HG03159 (cell line): ENCODE results near the gene PCLAF.
"Not testable (repeated sequence)": the region's sequence is repeated elsewhere in the genome, so short reads cannot be mapped to it uniquely, and the experiment has no call there.

ENCODE experiments used
- ATAC-seq: cut with Tn5 transposase; IDR thresholded peaks from one replicate; pipeline ENCODE4 v1.9.1; 2021; ENCODE audit warnings: mild to moderate bottlenecking, moderate library complexity; ENCODE audit not compliant: unreplicated experiment

Gene PCLAF, protein sequence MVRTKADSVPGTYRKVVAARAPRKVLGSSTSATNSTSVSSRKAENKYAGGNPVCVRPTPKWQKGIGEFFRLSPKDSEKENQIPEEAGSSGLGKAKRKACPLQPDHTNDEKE

DNA sequence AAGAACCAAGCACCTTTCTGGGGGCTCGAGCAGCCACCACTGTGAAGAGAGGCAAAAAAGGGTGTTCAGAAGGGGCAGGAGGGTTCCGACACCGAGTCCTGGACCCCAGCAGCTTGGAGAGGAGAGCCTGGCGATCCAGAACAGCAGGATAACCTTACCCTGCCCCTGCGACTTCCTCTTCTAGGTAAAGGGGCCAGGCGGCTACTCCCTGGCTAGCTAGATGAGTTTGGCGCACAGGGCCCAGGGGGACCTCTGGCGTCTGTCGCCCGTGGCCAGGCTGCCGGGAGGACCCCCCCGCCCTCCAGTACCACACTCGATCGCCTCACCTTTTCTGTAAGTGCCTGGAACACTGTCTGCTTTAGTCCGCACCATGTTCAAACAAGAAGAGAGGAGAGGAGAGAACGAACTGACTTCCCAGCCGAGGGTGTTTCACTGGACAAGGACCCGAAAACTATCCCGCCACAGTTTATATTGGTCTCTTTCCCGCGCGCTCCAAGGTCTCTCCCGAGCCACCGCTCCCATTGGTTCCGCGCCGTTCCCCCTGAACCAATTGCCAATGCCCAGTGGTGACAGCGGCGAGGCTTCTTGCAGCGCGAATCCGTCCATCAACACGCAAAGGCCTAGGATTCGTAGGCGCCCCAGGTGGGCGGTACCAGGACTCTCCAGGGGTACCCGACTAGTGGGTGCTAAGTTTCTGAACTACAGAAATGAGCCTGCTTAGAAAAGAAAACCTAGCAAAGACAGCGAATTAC is at the start of gene PCLAF:
Gene PCLAF (minus strand): TSS at position 442 of the 752 bp plus-strand sequence. CDS start 70 bp downstream, at position 372.
- ATAC-seq, result peak; percentile 89

DNA sequence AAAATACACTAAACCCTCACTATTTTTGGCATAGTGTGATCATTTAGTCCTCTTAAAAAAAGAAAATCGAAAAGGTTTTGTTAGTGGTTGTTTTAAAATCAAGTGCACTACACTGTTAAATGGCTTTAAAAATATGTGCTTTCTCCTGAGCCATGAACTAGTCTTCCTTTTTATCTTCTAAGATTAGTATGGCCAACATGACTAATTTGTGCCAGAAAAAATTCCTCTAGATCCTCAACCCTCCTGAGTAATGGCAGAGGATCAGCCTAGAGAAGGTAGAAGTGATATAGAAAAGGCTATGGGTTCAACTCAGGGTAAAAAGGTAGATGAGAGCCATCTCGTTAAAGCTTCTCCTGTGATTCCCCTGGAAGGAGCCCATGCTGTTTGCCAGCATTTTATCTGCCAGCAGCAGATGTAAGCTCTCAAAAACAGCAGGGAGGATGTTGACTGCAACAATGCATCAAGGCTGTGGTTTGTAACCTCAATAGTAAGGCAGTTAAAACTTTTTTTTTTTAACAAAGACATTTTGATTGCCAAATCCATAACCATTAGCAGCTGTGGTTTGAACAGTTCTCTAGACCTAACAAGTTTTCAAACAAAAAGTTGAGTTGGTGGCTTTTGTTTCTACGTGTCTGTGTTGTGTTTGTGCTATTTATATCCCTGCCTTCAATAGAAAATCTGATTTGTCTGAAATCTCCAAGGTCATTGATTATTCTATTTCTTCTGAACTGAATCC is 48.9 kb upstream of the PCLAF start:
- no peak for ATAC-seq

DNA sequence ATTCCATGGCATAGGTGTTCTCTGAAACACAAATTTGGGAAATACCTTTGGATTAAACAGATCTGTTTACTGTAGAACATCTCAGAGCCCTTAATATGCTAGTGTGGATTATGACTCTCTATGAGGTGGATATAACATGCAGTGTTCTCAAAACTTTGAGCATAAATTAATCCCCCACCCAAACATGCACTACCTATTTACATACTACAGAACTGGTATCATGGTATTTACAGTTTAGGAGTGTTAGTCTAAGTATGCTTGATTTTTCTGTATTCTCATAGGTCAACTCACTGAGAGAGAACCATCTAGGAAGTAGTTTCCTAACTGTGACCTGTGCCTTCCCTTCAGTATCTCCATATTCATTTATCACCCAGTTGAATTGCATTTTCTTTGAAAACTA is 48.2 kb upstream of the PCLAF start:
- ATAC-seq, result no peak

DNA sequence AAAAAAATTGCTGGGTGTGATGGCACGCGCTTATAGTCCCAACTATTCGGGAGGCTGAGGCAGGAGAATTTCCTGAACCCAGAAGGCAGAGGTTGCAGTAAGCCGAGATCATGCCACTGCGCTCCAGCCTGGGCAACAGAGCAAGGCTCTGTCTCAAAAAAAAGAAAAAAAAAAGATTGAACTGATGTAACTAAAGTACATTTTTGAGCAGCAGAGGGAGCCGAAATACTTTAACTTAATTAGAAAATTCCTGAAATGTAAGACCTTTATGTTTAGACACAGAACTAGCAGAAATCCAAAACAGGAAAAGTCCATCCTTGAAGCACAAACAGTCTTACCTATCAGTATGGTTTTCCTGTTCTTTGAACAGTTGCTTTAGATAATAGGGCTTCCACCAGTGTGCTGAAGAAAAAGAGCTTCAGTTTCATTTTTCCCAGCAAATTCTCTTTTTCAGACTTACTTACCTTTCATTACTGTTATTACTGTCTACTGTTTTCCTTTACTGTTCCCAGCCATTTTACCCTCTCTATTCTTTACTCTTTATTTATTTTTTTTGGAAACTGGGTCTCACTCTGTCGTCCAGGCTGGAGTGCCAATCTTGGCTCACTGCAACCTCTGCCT is 45.7 kb upstream of the PCLAF start:
- no peak for ATAC-seq

DNA sequence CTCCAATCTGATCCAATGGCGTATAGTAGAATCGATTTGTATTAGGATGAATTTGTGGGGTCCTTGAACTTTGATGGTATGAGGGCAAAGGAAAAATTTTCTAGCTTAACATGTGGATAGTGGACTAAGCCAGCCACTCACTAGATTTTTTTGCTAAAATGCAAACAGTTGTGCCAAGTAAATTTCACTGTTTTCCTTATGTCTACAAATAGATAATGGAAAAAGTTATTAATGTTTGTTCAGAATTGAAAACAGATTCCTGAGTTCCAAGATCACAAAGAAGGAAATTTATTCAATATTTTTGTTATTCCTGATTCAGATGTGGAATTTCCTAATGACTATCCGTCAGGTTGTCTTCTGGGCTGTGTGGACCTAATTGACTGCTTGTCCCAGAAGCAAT is 44.0 kb upstream of the PCLAF start:
- no peak for ATAC-seq

DNA sequence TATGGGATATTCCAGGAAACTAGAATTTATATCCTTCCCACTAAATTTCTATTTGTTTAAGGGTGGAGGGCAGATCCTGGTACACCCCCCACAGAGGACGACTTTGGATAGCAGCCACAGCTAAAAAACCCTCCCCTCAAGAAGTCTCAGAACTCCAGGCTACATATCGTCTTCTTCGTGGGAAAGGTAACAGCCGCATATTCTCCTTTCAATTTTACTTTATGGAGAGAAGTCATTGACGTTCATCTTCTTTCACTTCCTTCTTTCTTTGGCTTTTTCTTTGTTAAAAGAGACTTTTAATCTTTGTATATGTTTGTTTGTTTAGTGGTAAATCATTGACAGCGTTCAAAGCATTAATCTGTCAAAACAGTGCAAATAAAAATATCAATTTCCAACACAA is 42.7 kb upstream of the PCLAF start:
- ATAC-seq, result no peak

DNA sequence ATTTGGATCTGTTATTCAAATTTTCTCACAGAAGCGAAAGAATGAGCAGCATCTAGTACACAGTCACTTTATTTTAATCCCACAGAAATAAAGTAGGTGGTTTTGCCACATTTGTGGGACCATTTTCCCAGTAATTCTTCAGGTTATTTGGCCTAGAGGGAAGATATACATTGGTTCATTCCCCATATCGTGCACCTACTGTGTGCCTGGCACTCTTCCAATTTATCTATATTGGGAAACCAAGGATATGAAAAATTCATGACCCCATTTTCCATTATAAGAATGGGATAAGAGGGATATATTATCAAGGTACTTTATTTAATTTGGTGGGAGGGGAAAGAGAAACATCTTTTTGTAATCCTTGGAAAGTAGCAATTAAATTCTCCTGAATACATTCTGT is 41.5 kb upstream of the PCLAF start:
- no peak for ATAC-seq

DNA sequence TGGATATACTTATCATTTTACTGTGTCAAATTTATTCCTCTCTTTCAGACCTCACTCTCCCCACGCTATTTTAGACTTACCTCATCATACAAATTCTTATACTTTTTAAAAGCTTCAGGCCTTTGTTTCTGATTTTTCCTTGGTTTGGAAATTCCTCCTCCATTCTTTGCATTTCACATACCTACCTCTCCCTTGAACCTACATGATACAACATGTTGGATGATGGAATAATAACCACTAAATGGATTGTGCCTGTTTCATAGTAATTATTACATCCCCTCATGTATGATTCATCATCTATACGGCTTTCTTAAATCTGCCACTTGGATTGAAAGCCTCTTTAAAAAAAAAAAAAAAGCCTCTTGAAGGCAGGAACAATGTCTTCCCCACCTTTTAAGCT is 31.0 kb upstream of the PCLAF start:
- ATAC-seq, result no peak

DNA sequence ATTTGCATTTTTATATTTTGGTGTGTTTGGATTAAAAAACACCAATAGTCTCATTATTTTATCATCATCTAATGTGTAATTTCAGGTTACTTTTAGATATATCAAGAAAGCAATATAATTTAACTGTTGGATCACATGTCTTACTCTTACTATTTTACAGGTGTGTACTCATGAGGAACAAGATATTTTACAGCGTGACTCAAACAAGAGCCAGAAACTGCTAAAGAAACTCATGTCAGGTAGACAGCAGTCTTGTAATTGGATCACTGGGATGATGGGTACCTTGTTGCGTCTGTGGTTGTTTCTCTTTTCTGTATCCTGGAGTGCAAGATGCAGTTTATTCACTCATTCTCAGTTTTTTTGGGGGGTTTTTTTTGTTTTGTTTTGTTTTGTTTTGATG is 19.3 kb upstream of the PCLAF start:
- no peak for ATAC-seq

DNA sequence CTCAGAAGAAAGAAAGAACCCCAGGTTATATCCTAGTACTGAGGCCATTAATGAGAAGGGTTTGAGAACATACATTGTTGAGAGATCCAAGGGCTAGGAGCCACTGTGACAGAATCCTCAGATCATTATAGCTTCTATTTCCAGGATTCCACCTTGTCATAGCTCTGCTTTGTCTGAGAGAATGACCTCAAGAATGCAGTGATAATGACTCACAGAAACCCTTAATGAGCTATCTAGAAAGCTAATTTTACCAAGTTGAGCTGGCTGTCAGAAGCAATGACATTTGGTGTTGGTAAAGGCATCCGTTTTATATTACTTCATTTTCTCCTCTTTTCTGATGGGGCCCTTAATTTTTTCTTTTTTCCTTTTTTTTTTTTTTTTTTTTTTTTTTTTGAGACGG is 17.3 kb upstream of the PCLAF start:
- no peak for ATAC-seq

DNA sequence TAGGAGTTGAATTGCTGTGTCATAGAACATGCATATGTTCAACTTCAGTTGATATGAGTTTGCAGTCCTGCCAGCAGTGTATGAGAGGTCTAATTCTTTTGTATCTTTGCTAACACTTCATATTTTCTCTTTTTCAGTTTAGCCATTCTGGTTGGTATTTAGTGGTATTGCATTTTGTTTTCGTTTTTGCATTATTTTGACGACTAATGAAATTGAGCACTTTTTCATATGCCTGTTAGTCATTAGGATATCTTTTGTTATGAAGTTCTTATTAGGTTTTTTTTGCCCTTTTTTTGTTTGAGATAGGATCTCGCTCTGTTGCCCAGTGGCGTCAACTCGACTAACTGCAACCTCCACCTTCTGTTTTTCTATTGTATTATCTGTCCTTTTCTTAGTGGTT is 15.5 kb upstream of the PCLAF start:
- no peak for ATAC-seq

DNA sequence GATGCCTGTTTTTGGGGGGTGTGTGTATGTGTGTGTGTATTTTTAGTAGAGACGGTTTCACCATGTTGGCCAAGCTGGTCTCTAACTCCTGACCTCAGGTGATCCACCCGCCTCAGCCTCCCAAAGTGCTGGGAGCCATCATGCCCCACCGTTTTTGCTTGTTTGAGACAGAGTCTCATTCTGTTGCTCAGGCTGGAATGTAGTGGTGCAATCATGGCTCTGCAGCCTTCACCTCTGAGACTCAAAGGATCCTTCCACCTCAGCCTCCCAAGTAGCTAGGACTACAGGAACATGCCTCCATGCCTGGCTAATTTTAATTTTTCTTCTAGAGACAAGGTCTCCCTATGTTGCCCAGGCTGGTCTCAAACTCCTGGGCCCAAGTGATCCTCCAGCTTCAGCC is 11.2 kb upstream of the PCLAF start:
- ATAC-seq, result not testable (repeated sequence)

DNA sequence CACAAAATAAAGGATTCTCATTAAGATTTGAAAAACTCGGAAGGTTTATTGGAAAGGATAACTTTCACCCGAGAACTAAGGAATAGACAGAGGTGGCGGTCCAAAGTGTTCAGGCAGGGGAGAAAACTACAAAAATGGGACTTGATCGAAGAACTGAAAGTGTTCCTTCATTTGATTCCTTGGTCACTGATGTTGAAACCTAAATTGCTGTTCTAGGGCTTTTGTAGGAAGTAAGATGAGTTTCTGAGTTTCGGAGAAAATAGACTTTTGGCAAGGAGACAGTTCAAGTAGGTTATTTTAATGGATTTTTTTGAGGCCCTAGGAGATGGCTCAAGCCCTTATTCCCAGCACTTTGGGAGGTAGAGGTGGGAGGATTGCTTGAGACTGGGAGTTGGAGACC is 7.8 kb upstream of the PCLAF start:
- no peak for ATAC-seq

DNA sequence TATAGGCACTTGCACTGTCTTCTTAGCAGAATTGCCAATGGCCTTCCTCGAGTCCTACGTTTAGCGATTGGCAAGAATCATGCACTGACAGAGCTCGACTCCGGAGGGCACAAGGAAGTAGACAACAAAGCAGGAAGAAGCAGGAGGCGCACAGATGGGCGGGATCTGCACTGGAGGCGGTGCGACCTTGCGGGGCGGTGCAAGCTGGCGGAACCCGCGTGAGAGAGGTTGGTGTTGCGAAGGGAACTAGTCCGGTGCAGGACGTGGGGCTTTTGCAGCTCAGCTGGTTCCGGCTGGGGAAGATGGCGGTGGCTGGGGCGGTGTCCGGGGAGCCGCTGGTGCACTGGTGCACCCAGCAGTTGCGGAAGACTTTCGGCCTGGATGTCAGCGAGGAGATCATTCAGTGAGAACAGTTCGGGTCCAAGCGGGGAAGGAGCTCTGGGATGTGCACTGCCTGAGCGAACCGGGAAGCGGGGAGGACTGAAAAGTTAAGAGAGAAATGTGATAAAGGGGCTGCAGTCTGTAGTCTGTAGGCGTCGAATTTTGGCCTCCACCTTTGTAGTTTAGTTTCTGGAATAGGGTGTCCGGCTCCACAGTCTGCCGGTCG is 6.4 kb upstream of the PCLAF start, which contains the start of gene TRIP4:
Gene TRIP4 (plus strand): TSS at position 275 of the 607 bp plus-strand sequence. CDS start 28 bp downstream, at position 303.
- ATAC-seq, result peak; percentile 96

DNA sequence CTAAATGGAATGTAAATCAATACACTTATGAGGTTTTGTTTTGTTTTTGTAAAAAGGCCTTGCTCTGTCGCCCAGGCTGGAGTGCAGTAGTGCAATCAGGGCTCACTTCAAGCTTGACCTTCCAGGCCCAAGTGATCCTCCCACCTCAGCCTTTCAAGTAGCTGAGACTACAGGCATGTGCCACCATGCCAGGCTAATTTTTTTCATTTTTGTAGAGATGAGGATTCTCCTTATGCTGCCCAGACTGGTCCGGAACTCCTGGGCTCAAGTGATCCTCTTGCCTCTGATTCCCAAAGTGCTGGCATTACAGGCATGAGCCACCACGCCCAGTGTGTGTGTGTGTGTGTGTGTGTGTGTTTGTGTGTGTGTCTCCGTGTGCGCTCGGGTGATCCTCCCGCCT is 5.0 kb upstream of the PCLAF start:
- ATAC-seq, result no peak

DNA sequence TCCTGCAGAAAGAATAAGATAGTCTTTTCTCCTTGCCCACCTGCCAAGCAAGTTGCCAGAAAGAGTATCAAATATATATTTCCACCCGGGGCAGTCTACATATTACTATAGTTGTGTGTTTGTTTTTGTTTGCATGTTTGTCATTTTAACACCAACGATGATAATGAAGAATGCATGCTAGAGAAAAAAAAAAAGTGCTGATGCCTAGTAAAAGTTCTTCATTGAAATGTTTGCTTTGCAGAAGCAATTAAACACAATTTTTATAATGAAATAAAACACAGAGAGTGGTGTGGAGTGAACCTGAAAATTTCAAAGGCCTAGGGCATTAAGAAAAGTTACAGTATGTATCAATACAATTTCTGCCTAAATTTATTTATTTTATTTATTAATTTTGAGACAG is 2.5 kb upstream of the PCLAF start:
- ATAC-seq, result no peak

DNA sequence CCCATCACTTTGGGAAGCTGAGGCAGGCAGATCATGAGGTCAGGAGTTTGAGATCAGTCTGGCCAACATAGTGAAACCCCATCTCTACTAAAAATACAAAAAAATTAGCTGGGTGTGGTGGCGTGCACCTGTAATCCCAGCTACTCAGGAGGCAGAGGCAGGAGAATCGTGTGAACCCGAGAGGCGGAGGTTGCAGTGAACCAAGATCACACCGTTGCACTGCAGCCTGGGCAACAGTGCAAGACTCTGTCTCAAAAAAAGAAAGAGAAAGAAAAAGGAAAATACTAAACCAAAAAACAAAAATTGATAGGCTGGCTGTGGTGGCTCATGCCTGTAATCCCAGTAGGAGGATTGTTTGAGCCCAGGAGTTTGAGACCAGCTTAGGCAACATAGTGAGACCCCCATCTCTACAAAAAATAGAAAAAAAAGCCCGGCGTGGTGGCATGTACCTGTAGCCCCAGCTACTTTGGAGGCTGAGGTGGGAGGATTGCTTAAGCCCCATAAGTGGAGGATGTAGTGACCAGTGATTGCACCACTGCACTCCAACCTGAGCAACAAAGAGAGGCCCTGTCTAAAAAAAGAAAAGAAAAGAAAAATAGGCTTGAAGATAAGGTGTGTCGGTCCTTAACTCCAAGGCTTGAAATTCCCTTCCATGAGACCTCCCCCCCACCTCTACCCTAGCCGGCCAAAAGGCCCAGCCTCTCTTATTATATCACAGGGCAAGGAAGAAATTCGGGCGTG is 941 bp downstream of the PCLAF start:
- not testable (repeated sequence) for ATAC-seq

DNA sequence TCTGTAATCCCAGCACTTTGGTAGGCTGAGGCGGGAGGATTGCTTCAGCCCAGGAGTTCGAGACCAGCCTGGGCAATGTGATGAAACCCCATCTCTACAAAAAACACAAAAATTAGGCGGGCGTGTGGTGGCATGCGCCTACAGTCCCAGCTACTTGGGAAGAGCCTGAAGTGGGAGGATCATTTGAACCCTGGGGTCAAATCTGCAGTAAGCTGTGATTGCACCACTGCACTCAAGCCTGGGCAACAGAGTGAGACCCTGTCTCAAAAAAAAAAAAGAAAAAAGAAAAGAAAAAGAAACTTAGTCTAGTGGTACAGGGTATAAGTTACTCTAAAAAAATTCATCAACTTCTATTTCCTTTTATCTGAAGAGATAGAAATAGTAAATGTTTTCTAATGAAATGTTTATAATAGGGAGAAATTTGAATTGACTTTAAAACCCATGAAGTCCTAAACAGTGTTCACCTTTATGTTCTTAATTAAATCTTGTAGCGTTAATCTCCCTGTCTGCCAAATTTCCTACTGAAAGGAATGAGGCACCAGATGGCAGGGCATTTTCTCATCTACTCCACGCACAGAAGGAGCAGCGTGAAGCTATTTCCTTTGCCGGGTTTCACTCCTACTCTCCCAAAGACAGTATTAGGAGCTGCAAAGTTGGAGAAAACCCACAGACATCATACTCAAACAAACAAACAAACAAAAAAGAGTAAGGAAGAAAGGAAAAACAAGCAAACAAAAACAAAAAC is 1.9 kb downstream of the PCLAF start:
- ATAC-seq, result no peak

DNA sequence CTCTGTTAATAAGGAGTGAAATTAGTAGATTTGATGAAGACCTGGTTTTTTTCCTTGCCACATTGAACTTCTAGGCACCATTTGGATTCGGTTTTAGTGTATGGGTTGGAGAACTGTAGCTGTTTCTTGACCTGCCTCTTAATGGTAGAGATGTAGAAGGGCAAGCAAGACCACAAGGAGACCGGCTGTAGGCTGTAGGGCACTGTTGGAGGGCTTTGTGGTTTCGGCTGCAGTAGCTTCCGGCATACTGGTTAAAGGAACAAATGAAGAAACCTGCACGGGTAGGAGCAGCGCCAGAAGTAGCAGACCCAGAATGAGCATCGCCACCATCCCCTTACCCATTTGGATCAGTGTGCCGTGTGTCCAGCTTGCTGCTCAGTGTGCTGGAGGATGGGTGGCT is 7.9 kb downstream of the PCLAF start:
- no peak for ATAC-seq

DNA sequence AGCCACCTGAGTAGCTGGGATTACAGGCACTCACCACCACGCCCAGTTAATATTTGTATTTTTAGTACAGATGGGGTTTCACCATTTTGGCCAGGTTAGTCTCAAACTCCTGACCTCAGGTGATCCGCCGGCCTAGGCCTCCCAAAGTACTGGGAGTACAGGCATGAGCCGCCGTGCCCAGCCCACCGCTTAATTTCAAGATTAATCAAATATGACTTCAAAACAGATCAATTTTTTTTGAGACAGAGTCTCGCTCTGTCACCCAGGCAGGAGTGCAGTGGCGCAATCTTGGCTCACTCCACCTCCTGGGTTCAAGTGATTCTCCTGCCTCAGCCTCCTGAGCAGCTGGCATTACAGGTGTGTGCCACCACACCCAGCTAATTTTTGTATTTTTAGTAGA is 9.9 kb downstream of the PCLAF start:
- ATAC-seq, result not testable (repeated sequence)
